MM.1S (cell line): Measurements from ENCODE around the gene RPS14.

Source experiments
- DNase-seq: peaks from one replicate; pipeline ENCODE4 v3.0.0-alpha.2; 2015
- H2AFZ ChIP-seq: fragments of 300-600 bp; sonication (generic); 2 replicates; pipeline ENCODE4 v1.6.0; 2016; ENCODE audit warnings: antibody characterized with exemption, low read length
- H3F3A ChIP-seq: fragments of 300-600 bp; sonication (generic); 2 replicates; pipeline ENCODE4 v1.6.1; 2016; ENCODE audit warnings: mild to moderate bottlenecking, antibody characterized with exemption, low read length, moderate library complexity, mixed read lengths; ENCODE audit not compliant: insufficient read depth
- H3K27ac ChIP-seq: fragments of 300-600 bp; sonication (generic); 2 replicates; pipeline ENCODE4 v1.5.1; 2016; ENCODE audit warnings: mild to moderate bottlenecking, low read length
- H3K27me3 ChIP-seq: fragments of 300-600 bp; sonication (generic); replicated peaks from 2 replicates; pipeline ENCODE4 v1.6.0; 2016; ENCODE audit warnings: low read length; ENCODE audit not compliant: insufficient read depth
- H3K36me3 ChIP-seq: fragments of 300-600 bp; sonication (generic); replicated peaks from 2 replicates; pipeline ENCODE4 v1.6.1; 2016; ENCODE audit warnings: mild to moderate bottlenecking, low read length, mixed read lengths; ENCODE audit not compliant: insufficient read depth
- H3K4me1 ChIP-seq: fragments of 300-600 bp; sonication (generic); 2 replicates; pipeline ENCODE4 v1.6.1; 2016; ENCODE audit warnings: low read length, mixed read lengths
- H3K4me2 ChIP-seq: fragments of 300-600 bp; sonication (generic); 2 replicates; pipeline ENCODE4 v1.6.0; 2016; ENCODE audit warnings: low read depth, low read length
- H3K4me3 ChIP-seq: fragments of 300-600 bp; sonication (generic); 2 replicates; pipeline ENCODE4 v1.5.1; 2016; ENCODE audit warnings: low read length, mixed read lengths
- H3K79me2 ChIP-seq: fragments of 300-600 bp; sonication (generic); 2 replicates; pipeline ENCODE4 v1.6.1; 2016; ENCODE audit warnings: mixed run types, low read length, mixed read lengths
- H3K9ac ChIP-seq: fragments of 300-600 bp; sonication (generic); 2 replicates; pipeline ENCODE4 v1.6.1; 2016; ENCODE audit warnings: low read length, mixed read lengths
- H3K9me2 ChIP-seq: fragments of 300-600 bp; sonication (generic); replicated peaks from 2 replicates; pipeline ENCODE4 v1.6.1; 2016; ENCODE audit warnings: mild to moderate bottlenecking, low read length, mixed read lengths; ENCODE audit not compliant: insufficient read depth
- H3K9me3 ChIP-seq: fragments of 300-600 bp; sonication (generic); replicated peaks from 2 replicates; pipeline ENCODE4 v1.6.1; 2016; ENCODE audit warnings: mild to moderate bottlenecking, low read length, mixed read lengths; ENCODE audit not compliant: insufficient read depth
- H4K20me1 ChIP-seq: fragments of 300-600 bp; sonication (generic); 2 replicates; pipeline ENCODE4 v1.6.1; 2016; ENCODE audit warnings: mild to moderate bottlenecking, low read length, moderate library complexity, mixed read lengths; ENCODE audit not compliant: insufficient read depth
- CTCF ChIP-seq: fragments of 300-600 bp; sonication (generic); IDR thresholded peaks from 2 replicates; pipeline ENCODE4 v1.5.1; 2016; ENCODE audit warnings: antibody characterized with exemption, low read length, mixed read lengths
- EZH2 ChIP-seq: fragments of 300-600 bp; sonication (generic); optimal IDR thresholded peaks from 2 replicates; pipeline ENCODE3; 2017; ENCODE audit warnings: low read depth, mild to moderate bottlenecking, antibody characterized with exemption, low read length, mixed read lengths
- EZH2phosphoT487 ChIP-seq: fragments of 300-600 bp; sonication (generic); IDR thresholded peaks from 2 replicates; pipeline ENCODE4 v1.6.1; 2018; ENCODE audit warnings: antibody characterized with exemption, low read length

The RPS14 gene

GRCh38 chr5:150441813-150442698 is 7.5 kb downstream of the RPS14 start:
- Histone ChIP-seq H4K20me1 (peaks cover 27% of the 10 kb centered on the region), H3K27ac (no peak overlapping the region), H3K79me2 (peaks cover 23% of the 10 kb centered on the region), H3K9ac (no peak overlapping the region), H3K4me3 (no peak overlapping the region), H3K36me3 (peaks cover 24% of the 10 kb centered on the region), H3K9me2 (no peaks in the 10 kb centered on the region), H2AFZ (no peak overlapping the region), H3K9me3 (no peaks in the 10 kb centered on the region), H3F3A (peaks cover 54% of the 10 kb centered on the region), H3K4me2 (no peak overlapping the region), H3K4me1 (0 out of 2 replicates have a peak, but pooled peaks cover 1% of the 10 kb centered on the region), H3K27me3 (no peaks in the 10 kb centered on the region)
- no peak for DNase-seq
- TF ChIP-seq CTCF (no peak), EZH2phosphoT487 (no peak), EZH2 (no peak)

GRCh38 chr5:150440948-150441812 is 8.4 kb downstream of the RPS14 start:
- DNase-seq = no peak
- Histone ChIP-seq H3K9ac (no peak overlapping the region), H3K36me3 (peaks cover 15% of the 10 kb centered on the region), H3K27me3 (no peaks in the 10 kb centered on the region), H2AFZ (no peak overlapping the region), H3K27ac (no peak overlapping the region), H3K4me2 (no peak overlapping the region), H3K9me3 (no peaks in the 10 kb centered on the region), H3K4me1 (no peaks in the 10 kb centered on the region), H3K4me3 (no peak overlapping the region), H3K9me2 (no peaks in the 10 kb centered on the region), H3F3A (peaks cover 46% of the 10 kb centered on the region), H4K20me1 (peaks cover 18% of the 10 kb centered on the region), H3K79me2 (peaks cover 14% of the 10 kb centered on the region)
- no peak for TF ChIP-seq CTCF
- TF ChIP-seq EZH2 = no peak
- TF ChIP-seq EZH2phosphoT487 = no peak

GRCh38 chr5:150438873-150439546 is 10.5 kb downstream of the RPS14 start:
- H3K27ac ChIP-seq = no peak overlapping the region
- H3K9me3 ChIP-seq = no peaks in the 10 kb centered on the region
- no peak overlapping the region for H3K9ac ChIP-seq
- no peaks in the 10 kb centered on the region for H3K27me3 ChIP-seq
- no peaks in the 10 kb centered on the region for H3K9me2 ChIP-seq
- no peak for TF ChIP-seq EZH2
- peak; percentile 59 for TF ChIP-seq CTCF
- H3K79me2 ChIP-seq = no peaks in the 10 kb centered on the region
- no peak overlapping the region for H3K4me3 ChIP-seq
- peaks cover 5% of the 10 kb centered on the region; the same call in 1 of the 2 replicates for H4K20me1 ChIP-seq
- H3F3A ChIP-seq = peaks cover 31% of the 10 kb centered on the region
- no peak for DNase-seq
- no peak overlapping the region for H3K4me2 ChIP-seq
- peaks cover 3% of the 10 kb centered on the region; the same call in 1 of the 2 replicates for H3K4me1 ChIP-seq
- H3K36me3 ChIP-seq = no peaks in the 10 kb centered on the region; the same call in 1 of the 2 replicates
- no peak overlapping the region for H2AFZ ChIP-seq
